Prostate gland (tissue), 2 donors: ENCODE data around the gene CASP3. TPM values are rescaled to one million over a fixed set of nuclear protein-coding genes. Genes with fewer than 3 reads are reported as not detected.
A peak's percentile ranks its signal among the peaks of the same experiment; 100 is the strongest.

Experiments used
- DNase-seq: peaks from one replicate; pipeline ENCODE4 v3.0.0-alpha.2; 2019; ENCODE audit warnings: low spot score
- H3K27ac ChIP-seq, 2 donors: fragments of 200-600 bp; sonication (generic); 2 replicates each; pipeline ENCODE4 v1.5.1; 2017 to 2019
- H3K27me3 ChIP-seq: fragments of 200-600 bp; sonication (generic); replicated peaks from 2 replicates; pipeline ENCODE4 v1.5.1; 2019; ENCODE audit not compliant: insufficient read depth
- H3K36me3 ChIP-seq, 2 donors: fragments of 200-600 bp; sonication (generic); 1 replicate in 1 of 2; 2 replicates in 1 of 2; pipeline versions ENCODE4 v1.5.1 to v1.8.1; 2017 to 2019
- H3K4me1 ChIP-seq: fragments of 200-600 bp; sonication (generic); replicated peaks from 2 replicates; pipeline ENCODE4 v1.5.1; 2019
- H3K4me3 ChIP-seq, 2 donors: fragments of 200-600 bp; sonication (generic); 2 replicates each; pipeline ENCODE4 v1.5.1; 2017 to 2019
- H3K9me3 ChIP-seq: fragments of 200-600 bp; sonication (generic); 2 replicates; pipeline ENCODE4 v1.5.1; 2017
- POLR2A ChIP-seq: fragments of 450-650 bp; IDR thresholded peaks from one replicate; pipeline ENCODE4 v1.6.1; 2016; ENCODE audit warnings: antibody characterized with exemption, mild to moderate bottlenecking
- POLR2AphosphoS5 ChIP-seq: sonication (generic); formaldehyde crosslinking; IDR thresholded peaks from one replicate; pipeline ENCODE4 v1.6.1; 2017; ENCODE audit warnings: antibody characterized with exemption
- WGBS: methylation state at CpG from one replicate; pipeline ENCODE4 v1.1.5; 2018; 5-methylcytosine and 5-hydroxymethylcytosine counted together
- intact Hi-C: fragments of 100-400 bp; cut with DNase I; formaldehyde crosslinking; loops from one replicate; pipeline ENCODE4 v1.14.2; 2022
- total RNA-seq, 2 donors: library from RNA; depleted of rRNA; stranded (reverse); fragments of >200 nt; gene quantifications; one replicate each; pipeline ENCODE4 v1.1.0, GENCODE V29; 2016
- TF ChIP-seq, protein P1 (sequence below), 4 experiments: fragments of 200-600 bp in 2 of 4; fragments of 450-650 bp in 2 of 4; sonication (generic) in 2 of 4; IDR thresholded peaks; 1 replicate in 3 of 4; 2 replicates in 1 of 4; pipeline ENCODE4 v1.5.1; 2016 to 2019; ENCODE audit warnings: antibody characterized with exemption in 4 of 4, mild to moderate bottlenecking in 2 of 4, moderate library complexity in 2 of 4

The CASP3 gene
- total RNA-seq, 2 donors from 2014 or later: 13.3 to 13.8 TPM

DNA sequence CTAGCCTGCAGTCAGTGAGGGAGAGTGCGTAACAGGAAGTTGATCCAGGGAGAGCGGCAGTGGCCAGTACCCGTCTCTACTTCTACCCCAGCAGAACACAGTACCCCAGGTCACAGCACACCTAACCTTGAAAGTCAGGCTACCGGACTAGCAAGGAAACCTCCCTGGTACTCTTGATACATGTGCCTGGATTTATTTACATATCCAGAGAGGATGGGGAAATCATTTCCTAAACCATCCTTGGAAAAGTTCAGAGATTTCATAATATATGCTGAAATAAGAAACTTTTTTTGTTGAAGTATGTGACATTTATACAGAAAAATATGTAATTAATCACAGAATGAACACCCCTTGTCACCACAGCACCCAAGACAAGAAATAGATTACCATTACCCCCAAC is 24.8 kb upstream of the CASP3 start:
- no peaks in the 10 kb centered on the region for H3K4me1 ChIP-seq
- H3K36me3 ChIP-seq: no peaks in the 10 kb centered on the region
- TF ChIP-seq POLR2A: no peak
- TF ChIP-seq POLR2AphosphoS5: no peak
- TF ChIP-seq, protein P1, sequence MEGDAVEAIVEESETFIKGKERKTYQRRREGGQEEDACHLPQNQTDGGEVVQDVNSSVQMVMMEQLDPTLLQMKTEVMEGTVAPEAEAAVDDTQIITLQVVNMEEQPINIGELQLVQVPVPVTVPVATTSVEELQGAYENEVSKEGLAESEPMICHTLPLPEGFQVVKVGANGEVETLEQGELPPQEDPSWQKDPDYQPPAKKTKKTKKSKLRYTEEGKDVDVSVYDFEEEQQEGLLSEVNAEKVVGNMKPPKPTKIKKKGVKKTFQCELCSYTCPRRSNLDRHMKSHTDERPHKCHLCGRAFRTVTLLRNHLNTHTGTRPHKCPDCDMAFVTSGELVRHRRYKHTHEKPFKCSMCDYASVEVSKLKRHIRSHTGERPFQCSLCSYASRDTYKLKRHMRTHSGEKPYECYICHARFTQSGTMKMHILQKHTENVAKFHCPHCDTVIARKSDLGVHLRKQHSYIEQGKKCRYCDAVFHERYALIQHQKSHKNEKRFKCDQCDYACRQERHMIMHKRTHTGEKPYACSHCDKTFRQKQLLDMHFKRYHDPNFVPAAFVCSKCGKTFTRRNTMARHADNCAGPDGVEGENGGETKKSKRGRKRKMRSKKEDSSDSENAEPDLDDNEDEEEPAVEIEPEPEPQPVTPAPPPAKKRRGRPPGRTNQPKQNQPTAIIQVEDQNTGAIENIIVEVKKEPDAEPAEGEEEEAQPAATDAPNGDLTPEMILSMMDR (IDR thresholded peaks at IDR 0.05): no peak
- intact Hi-C loops: no loop called here
- H3K9me3 ChIP-seq: no peaks in the 10 kb centered on the region
- no peaks in the 10 kb centered on the region for H3K27me3 ChIP-seq
- no peak overlapping the region for H3K27ac ChIP-seq
- WGBS: 95% methylated on average over 4 of the region's 4 CpGs
- DNase-seq: no peak
- no peak overlapping the region for H3K4me3 ChIP-seq

DNA sequence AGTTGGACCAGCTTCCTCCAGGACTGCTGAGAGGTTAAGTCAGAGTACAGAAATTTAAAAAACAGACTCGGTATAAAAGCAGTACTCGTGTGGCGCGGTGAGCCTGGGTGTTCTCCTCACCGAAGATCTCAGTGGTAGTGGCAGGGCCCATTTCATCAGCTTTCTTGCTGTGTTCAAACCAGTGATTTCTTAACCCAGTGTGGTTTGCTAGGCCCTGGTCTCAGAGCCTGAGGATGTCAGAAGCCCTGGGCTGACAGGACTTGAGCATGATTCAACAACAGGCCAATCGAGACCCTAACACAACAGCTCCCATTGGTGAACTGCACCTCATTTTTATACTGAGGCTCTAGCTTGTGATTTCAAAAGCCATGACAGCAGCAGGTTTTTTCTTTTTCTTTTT is 23.5 kb upstream of the CASP3 start:
- no peak for DNase-seq
- Histone ChIP-seq H3K36me3 (no peaks in the 10 kb centered on the region), H3K9me3 (no peaks in the 10 kb centered on the region), H3K4me3 (no peak overlapping the region), H3K27me3 (no peaks in the 10 kb centered on the region), H3K27ac (no peak overlapping the region), H3K4me1 (no peaks in the 10 kb centered on the region)
- no peak for TF ChIP-seq POLR2A
- no peak for TF ChIP-seq POLR2AphosphoS5
- TF ChIP-seq, protein P1 (IDR thresholded peaks at IDR 0.05): no peak
- intact Hi-C loops: no loop called here
- 98% methylated on average over 6 of the region's 6 CpGs for WGBS

DNA sequence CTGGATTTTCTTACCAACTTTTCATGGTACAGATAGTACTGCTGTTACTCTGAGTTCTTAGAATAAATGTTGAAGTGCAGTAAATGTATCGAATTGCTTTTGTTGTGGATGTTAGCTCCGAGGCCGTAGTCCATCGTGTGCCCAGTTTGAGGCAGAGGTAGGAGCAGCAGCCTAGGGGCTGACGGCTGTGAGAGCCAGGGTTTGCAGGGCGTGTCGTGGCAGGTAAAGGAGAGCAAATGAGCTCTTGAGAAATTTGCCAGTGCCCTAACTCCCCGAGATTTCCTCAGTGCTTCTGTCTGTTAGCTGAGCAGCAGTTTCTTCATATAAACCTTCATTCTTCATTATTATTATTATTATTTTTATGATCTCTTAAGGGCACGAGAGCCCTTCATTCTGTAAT is 21.9 kb upstream of the CASP3 start:
- no peak overlapping the region for H3K4me3 ChIP-seq
- WGBS: 38% methylated on average over 9 of the region's 9 CpGs
- H3K4me1 ChIP-seq: no peaks in the 10 kb centered on the region
- H3K9me3 ChIP-seq: no peaks in the 10 kb centered on the region
- peak; percentile 51 for DNase-seq
- H3K36me3 ChIP-seq: no peaks in the 10 kb centered on the region
- no peaks in the 10 kb centered on the region for H3K27me3 ChIP-seq
- TF ChIP-seq POLR2A (no peak), POLR2AphosphoS5 (no peak)
- TF ChIP-seq, protein P1 (IDR thresholded peaks at IDR 0.05): no peak
- no peak overlapping the region for H3K27ac ChIP-seq
- intact Hi-C loops: no loop called here

DNA sequence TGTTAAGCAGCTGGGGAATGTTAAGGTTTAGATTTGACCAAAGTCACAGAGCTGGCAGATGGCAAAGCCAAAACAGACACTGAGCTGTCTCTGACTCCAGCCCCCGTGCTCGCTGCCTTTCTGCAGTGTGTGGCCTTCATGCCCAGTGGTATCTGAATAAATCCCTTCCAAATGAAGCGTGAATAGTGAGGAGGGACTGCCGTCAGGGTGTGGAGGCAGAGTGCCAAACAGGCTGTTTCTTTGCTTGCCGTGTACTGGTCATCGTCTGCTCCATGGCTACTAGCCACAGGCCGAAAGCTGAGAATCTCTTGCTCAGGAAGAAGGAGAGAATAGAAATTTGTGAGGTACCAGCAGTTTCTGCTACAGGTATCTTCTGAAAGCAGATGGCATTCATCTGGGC is 20.0 kb upstream of the CASP3 start:
- WGBS: 73% methylated on average over 7 of the region's 7 CpGs
- H3K36me3 ChIP-seq: no peaks in the 10 kb centered on the region
- intact Hi-C loops: no loop called here

DNA sequence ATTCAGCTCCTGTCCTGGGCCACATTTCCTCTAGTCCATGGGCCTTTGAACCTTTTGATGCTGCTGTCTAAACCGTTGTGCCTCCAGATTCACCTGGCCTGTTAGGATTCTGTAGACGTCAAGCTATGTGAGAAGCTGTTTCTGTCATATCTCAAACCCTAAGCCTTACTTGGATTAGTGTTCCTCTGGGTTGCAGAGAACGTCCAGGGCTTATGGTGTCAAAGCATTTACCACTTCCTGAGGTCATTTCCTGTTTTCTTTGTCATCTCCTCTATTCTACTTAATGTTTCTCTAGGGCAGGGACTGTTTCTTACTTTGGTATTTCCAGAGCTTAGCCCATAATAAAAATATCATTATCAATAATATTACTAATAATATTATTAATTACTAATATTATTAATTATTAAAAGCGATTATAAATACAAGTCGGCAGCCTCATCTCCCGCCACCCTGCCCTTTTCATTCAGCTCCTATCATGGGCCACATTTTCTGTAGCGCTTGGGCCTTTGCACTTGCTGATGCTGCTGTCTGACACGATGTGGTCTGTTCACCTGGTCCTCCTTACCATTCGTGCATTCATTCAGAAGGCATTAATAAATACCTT is 19.4 kb upstream of the CASP3 start:
- Histone ChIP-seq H3K27me3 (no peaks in the 10 kb centered on the region), H3K4me1 (no peaks in the 10 kb centered on the region), H3K9me3 (no peaks in the 10 kb centered on the region), H3K36me3 (no peaks in the 10 kb centered on the region), H3K27ac (no peak overlapping the region), H3K4me3 (no peak overlapping the region)
- no peak for DNase-seq
- intact Hi-C loops: no loop called here
- WGBS: 91% methylated on average over 9 of the region's 9 CpGs
- TF ChIP-seq POLR2AphosphoS5 (no peak), POLR2A (no peak)
- TF ChIP-seq, protein P1 (IDR thresholded peaks at IDR 0.05): no peak

More for the DNA sequence above, 20.0 kb upstream of the CASP3 start:
- H3K4me1 ChIP-seq: no peaks in the 10 kb centered on the region
- no peak overlapping the region for H3K4me3 ChIP-seq
- no peak for DNase-seq
- H3K9me3 ChIP-seq: no peaks in the 10 kb centered on the region
- no peak overlapping the region for H3K27ac ChIP-seq
- TF ChIP-seq, protein P1 (IDR thresholded peaks at IDR 0.05): no peak
- TF ChIP-seq POLR2A: no peak
- no peak for TF ChIP-seq POLR2AphosphoS5
- H3K27me3 ChIP-seq: no peaks in the 10 kb centered on the region
